NCI-H2171 treated with DMSO at 0.1 percent for 48 hours (cell line): ENCODE data around the gene SLC15A3.

Experiments used
- DNase-seq: peaks from one replicate; lab custom pipeline; 2025; lab: John Stamatoyannopoulos, UW

The SLC15A3 gene

GRCh38 chr11:60945295-60945667 lies 6.7 kb downstream of the SLC15A3 start:
- no peak for DNase-seq

- no peak for DNase-seq
Measured at GRCh38 chr11:60944490-60945294, 7.3 kb downstream of the SLC15A3 start.

- DNase-seq: peak; percentile 93
Measured at GRCh38 chr11:60942970-60943565, 8.9 kb downstream of the SLC15A3 start.

DNA sequence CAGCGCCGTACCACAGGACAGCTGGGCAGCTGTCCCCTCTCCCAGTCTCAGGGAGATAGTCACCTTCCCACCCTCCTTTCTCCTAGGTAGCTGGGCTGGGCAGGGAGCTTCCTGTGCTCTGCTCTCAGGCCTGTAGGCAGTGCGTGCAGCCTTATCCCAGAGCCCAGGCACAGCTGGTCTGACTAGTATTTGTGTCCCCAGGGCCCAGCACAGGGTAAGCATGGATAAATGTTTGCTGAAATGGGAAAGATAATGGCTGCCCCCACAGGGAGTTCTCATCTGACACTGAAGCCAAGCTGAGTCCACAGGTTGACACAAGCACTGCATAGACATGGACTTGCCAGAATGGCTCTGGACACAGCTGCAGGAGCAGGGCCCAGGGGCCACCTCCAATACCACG lies 9.8 kb downstream of the SLC15A3 start:
- DNase-seq: peak; percentile 88

GRCh38 chr11:60941371-60942119 lies 10.4 kb downstream of the SLC15A3 start:
- DNase-seq: peak; percentile 43

- DNase-seq: peak; percentile 32
Measured at GRCh38 chr11:60939855-60940254, 12.1 kb downstream of the SLC15A3 start.

DNA sequence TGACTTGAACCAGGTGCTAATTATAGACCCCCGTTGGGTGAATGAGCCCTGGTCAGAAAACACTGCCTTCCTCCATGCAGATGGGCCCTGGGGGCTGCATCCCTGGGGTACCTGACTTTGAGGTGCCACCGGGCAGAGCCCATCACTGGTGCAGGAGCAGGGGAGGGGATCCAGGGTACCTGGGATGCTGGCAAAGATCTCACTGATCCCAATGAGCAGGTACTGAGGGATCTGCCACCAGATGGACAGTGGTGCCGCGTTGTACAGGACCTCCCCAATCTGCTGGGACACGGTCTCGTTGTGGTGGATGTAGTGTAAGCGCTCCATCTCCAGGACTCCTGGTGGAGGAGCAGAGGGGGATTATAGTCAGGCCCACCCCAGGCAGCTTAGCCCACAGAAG lies 12.7 kb downstream of the SLC15A3 start:
- DNase-seq: no peak

DNA sequence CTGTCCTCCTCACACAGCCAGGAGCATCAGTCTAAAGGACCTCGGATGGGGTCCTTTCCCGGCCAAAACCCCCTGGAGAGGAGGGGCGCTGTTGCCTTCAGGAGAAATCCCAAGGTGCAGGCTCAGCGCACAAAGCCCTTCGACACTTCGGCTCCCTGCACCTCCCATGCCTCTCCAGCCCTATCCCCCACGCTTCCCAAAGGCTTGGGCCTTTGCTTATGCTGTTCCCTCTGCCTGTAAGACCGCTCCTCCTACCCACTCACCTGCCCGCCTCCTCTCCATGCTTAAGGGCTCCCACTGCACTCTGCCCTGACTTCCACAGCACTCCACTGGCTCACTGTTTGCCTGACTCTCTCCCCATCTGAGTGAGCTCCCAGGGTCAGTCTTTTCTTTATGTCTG lies 13.5 kb downstream of the SLC15A3 start:
- DNase-seq: peak; percentile 23

DNA sequence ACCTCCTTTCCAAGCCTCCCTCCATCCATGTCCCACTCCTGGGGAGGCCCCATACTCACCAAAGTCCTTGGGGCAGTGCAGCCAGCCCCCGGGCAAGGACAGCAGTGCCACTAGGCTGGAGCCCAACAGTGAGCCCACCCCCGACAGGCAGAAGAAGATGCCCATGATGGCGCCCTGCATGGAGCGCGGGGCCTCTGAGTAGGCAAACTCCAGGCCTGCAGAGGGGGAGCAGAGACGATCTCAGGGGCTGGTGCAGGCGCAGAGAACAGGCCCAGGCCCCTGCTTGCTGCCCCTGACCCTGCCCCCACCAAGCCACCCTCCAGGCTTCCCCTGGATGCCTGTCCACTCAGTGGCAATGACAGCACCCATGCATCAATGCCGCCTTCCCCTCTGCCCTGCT lies 14.2 kb downstream of the SLC15A3 start:
- no peak for DNase-seq

GRCh38 chr11:60937144-60937527 lies 14.8 kb downstream of the SLC15A3 start:
- no peak for DNase-seq

DNA sequence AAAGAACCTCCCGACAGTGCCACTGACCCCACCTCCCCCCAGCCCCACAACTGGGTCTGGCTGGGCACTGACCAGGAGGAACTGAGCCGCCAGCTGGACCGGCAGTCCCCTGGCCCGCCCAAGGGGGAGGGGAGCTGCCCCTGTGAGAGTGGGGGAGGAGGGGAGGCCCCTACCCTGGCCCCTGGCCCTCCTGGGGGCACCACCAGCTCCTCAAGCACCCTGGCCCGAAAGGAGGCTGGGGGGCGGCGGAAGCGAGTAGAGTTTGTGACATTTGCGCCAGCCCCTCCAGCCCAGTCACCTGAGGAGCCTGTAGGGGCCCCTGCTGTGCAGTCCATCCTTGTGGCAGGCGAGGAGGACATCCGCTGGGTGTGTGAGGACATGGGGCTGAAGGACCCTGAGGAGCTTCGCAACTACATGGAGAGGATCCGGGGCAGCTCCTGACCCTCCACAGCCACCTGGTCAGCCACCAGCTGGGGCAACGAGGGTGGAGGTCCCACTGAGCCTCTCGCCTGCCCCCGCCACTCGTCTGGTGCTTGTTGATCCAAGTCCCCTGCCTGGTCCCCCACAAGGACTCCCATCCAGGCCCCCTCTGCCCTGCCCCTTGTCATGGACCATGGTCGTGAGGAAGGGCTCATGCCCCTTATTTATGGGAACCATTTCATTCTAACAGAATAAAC lies 15.4 kb downstream of the SLC15A3 start:
- no peak for DNase-seq

GRCh38 chr11:60935676-60936442 lies 16.1 kb downstream of the SLC15A3 start:
- no peak for DNase-seq

GRCh38 chr11:60934790-60935605 lies 17.0 kb downstream of the SLC15A3 start:
- DNase-seq: no peak

DNA sequence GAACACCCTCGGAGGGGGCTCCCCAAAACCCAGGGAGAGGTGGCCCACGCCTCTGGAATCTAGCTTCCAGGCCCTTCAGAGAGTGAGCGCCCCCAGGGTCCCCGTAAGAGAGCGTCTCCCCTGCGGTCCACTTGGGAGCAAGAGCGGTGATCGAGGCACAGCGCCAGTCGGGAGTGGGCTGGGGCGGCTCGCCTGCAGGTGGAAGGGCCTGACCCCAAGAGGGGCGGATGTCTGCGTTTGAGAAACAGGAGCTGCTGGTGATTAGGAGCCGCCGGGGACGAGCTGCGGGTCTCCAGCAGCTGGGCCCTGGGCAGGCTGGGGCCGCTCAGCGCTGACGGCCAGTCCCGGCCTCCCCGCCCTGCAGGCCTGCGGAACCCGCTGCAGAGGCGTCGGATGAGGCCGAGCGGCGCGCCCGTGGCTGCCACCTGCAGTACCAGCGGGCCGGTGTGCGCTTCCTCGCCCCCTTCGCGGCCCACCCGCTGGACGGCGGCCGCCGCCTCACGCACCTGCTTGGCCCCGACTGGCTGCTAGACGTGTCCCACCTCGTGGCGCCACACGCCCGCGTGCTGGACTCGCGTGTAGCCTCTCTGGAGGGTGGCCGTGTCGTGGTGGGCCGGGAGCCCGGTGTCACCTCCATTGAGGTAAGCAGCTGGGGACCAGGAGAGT lies 17.7 kb downstream of the SLC15A3 start:
- DNase-seq: no peak

- DNase-seq: no peak
Measured at GRCh38 chr11:60933416-60934123, 18.4 kb downstream of the SLC15A3 start.

- no peak for DNase-seq
Measured at GRCh38 chr11:60932605-60933356, 19.2 kb downstream of the SLC15A3 start.

DNA sequence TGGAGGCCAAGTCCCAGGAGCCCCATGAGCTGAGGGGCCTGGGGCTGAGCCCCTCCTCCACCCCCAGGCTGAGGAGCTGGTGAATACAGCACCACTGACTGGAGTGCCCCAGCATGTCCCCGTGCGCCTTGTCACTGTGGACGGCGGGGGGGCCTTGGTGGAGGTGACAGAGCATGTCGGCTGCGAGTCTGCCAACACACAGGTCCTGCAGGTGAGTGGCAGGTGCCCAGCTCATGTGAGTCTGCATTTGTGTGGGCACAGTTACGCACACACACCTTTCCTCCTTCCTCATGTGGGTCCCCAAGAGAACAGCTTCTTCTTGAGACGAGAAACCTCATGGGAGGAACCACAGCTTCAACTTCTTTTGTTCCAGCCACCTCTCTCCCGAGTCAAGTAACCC lies 20.1 kb downstream of the SLC15A3 start:
- DNase-seq: no peak

GRCh38 chr11:60930394-60930793 lies 21.6 kb downstream of the SLC15A3 start:
- DNase-seq: no peak

DNA sequence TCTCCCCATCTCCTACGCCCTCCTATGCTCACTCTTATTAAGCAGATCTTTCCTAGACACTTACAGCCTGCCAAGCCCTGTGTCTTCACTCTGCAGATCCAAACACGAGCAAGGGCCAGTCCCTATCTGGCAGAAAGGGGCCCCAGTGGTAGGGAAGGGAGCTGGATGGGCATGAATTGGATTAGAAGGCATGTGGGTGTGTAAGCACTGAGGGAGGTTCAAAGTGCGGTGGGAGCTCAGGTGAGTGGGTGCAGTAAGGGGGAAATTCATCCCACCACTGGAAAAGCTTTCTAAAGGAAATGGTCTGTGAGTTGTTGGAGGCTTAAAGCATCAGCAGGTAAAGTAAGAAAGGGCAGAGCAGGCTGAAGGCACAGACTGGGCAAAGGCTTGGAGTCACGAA lies 22.2 kb downstream of the SLC15A3 start:
- no peak for DNase-seq
